Activated effector memory CD4-positive, alpha-beta T cell treated with anti-CD3 and anti-CD28 coated beads, Interleukin-2, amount 50 U/mL, for 16 hours (primary cell): ENCODE results near the gene SLC7A8.

Experiments
- DNase-seq: peaks from one replicate; pipeline ENCODE4 v3.0.0-alpha.2; 2020

The SLC7A8 gene

DNA sequence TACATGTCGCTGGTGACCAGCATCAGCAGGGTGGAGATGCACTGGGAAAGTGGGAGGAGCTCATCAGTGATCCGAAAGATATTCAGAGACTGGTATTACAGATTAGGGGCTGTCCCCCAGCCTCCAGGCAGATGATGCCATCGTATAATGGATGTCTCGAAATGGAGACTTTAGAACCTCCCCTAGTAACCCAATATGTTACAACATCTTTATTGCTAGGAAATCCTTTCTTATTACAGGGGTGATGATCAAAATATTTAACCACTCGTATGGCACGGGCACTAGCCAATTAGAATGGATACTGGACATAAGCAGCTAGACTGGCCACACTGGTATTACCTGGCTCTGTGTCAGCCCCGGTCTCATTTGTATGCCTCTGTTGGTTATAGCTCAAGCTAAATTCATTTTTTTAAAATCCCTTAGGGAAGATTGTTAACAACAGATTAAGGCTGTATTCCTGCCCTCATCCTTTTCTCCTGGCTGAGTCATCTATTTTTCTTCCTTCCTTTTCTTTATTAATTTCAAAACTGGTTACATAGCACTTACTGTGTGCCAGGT, 53.6 kb downstream of the SLC7A8 start:
- no peak for DNase-seq

DNA sequence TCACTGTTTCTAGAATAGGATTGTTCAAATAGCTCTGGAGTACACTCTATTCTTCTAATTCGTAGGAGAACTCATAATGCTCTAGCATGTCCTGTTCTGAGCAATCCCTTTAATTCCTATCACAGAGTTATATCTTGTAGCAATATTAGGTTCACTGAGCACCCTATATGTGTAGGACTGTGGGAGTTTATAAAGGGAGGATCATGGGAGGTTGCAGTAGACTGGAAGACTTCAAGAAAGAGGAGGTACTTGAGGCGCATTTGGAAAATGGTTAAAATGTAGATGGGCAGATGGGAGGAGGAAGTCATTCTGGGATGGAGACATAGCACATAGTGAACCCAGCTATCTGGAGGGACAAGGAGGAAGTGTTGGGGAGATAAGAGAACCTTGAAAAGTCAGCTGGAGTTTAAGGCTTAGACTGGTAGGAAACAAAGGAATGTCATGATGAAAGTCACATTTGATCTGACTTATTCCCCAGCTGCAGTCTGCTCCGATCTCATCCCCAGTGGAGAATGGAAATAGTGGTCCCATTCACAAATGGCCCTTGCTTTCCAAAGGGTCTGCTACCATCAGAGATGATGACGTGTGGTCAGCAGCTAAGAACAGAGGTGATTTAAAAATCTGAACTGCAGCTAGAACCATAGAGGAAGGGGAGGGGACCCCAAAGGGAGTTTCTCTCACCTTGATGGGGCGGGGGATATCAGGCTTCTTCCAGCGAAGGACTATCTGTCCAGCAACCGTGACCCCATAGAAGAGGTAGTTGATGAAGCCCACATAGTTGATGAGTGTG, 54.3 kb downstream of the SLC7A8 start:
- no peak for DNase-seq

DNA sequence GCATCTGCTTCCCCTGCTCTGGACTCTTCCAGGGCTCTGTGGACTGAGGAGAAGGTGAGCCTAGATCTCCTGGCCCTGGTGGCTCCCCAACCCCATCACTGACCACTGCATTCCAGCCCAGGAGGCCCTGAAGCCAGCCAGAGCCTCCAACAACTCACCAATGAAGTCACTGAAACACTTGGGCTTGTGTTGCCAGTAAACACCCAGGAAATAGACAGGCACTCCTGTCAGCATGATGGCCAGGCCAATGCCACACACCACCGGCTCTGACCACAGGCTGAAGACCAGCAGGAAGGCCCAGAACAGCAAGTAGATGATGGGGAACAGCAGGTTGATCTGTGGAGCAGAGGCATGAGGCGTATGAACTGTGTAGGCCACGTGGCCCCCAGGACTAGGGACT, 55.6 kb downstream of the SLC7A8 start:
- DNase-seq = no peak

DNA sequence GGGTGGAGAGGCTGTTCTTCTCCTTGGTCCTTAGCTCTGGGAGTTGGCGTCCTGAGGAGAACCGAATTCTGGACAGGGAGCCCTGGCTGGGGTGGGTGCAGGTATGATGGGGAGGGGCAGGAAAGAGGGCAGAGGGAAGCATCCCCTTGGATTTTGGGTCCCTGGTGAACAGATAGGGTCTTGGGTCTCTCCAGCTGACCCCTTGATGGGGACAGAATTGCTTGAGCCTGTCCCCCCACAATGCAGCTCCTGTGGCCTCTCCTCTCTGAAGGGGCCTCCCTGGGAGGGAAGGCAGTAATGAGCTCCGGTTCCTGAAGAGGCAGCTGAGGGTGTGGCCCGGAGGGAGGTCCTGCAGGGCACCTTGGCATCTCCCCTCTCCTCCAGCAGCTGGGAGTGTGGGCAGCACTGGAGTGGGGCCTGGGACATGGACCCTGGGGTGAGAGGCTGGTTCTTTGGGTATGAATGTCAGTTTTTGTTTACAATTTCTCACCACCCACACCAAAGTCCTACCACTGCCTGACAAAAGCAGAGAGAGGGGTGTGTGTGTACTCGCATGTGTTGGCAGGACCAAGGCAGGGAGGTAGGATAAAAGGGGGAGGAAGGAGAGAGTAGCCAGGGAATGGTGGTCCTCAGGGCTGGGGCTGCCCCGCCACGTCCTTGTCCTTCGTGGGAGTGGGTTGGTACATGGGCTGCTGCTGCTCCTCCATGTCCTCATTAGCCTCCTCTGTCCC, 56.7 kb downstream of the SLC7A8 start:
- no peak for DNase-seq

DNA sequence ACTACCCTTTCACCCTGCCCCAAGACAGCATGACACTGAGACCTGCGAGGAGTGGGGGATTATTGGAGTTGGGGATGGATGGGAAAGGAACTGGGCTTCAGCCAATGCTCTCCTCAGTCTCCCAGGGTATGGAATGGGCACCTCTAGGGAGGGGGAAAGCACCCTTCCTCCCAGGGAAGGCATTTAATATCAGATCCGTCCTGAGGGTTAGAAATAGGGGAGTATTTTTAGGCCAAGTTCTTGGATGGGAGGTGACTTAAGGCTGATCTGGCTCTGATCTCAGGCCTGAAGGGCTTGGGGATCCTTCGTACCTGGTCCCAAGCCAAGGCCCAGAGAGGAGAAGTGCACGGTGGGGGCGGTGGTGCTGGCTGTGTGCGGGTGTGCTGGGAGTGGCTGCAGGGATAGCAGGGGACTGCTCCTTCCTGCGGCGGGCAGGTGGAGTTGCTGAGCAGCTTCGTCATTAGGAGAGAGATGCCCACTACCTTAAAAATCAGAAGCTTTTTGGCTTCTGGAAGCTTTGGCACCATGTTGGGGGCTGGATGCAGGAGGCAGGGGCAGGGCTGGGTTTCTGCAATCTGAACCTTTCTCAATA, 57.4 kb downstream of the SLC7A8 start:
- no peak for DNase-seq

DNA sequence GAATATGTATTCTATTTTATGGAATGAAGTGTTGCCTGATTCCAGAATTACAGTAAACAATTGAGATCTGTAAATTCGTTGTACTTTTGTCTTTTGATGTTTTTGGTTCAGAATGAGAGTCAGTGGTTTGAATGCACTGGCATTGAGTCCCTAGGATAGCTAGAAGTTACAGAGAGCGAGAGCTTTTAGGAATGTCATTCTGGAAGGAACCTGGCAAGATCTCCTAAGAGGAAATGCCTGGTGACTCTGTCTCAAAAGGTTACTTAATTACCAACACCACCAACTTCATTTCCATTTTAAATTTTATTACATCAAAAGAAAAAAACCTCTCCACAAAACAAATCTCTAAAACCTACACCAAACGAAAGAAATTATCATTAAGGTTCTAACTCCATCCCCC, 58.4 kb downstream of the SLC7A8 start:
- DNase-seq = no peak

DNA sequence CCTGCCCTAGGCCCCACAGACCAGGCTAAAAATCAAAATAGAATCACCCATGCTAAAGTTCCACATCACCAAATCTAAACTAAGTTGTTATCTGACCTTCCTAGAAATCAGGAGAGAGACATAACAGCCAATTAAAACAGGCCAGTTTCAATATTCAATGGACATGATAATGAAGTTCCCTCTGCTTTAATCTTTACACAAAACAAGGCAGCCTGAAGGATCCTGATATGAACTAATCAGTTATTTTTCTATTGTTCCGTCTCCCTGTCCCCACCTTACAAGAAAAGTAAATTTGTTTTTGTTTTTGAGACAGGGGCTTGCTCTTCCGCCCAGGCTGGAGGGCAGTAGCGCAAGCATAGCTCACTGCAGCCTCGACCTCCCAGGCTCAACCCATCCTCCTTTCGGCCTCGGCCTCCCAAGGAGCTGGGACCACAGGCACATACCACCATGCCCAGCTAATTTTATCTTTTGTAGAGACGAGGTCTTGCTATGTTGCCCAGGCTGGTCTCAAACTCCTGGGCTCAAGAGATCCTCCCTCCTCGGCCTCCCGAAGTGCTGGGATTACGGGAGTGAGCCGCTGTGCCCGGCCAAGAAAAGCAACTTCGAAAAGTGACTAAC, 59.0 kb downstream of the SLC7A8 start:
- no peak for DNase-seq

DNA sequence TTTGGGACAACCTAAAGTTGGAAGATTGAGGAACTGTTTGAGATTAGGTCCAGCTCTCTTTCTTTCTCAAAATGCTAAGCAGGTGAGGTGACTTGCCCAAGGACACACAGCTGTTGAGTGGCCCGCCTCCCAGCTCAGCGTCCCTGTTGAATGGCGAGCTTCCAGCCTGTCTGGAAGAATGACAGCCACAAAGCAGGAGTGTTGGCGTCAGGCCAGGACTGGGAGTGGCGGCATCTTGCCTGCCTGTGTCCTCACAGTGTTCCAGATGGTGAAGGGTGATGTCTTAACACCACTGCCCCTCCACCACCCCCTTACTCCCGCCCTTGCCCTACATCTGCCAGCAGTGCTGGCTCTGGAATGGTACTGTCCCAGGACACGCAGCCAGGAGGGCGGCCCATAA, 60.0 kb downstream of the SLC7A8 start:
- no peak for DNase-seq

DNA sequence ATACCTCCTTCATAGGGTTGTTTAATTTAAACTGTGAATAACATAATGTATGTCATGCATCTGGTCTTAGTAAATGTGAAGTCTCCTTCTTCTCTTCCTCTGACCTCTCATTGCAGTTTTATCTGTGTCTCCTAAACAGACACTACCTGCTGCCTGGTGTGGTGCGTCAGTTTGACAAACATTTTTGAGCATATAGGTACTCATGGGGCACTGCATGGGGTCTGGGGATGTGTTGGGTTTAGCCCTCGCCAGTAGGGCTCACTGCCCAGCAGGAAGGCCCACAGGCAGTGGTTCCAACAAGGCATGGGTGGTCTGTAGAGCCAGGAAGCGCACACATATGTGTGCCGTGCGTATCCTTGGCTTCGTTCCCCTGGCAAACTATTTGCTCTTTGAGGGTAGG, 61.4 kb downstream of the SLC7A8 start:
- no peak for DNase-seq

DNA sequence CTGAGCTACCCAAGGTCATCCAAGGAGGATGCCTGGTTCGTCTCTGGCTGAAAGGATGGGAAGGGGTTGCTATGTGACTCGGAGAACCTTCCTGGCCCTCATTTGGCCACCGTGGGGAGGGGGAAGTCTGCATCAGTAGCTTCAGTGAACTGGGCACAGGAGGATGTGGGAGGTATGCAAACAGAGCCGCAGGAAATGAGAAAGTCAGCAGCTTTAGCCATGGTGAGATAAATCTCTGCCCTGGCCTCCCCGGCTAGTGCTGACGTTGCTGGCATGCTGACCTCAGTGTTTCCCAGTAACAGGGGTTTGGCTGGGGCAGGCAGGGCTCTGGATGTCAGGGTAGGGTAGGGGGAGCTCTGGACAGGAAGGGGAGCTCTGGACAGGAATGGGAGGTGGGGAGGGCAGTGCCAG, 62.1 kb downstream of the SLC7A8 start:
- no peak for DNase-seq

DNA sequence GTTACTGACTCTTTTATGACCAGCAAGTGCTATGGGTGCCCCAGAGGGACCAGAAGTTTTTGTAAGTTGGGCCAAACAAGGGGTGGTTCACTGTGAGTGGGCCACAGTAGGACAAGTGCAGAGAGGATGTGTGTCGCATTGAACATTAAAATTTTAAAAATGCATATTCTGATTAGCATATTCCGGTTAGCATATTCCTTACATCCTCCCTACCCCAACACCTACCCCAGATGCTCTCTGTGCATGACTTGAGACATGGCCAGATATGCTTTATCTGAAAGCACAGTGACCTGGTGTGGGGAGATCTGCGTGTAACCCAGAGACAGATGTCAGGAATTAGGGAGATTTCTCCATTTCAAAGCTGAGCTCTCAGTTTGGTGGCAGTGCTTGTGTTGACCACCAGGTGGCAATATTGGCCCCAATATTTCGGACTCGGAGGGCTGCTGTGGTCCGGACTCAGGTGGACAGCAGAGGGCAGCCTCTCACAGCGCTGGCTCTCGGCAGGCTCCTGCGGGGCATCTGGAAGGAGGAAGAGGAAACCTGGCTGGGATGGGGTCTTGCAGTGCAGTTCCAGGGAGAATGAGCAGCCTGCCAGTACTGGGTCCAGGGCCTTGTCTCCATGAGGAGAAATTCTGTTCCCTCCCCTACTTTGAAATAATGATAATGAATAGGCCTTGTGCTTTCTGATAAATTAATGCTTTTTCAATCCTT, 62.8 kb downstream of the SLC7A8 start:
- DNase-seq = peak; percentile 92

DNA sequence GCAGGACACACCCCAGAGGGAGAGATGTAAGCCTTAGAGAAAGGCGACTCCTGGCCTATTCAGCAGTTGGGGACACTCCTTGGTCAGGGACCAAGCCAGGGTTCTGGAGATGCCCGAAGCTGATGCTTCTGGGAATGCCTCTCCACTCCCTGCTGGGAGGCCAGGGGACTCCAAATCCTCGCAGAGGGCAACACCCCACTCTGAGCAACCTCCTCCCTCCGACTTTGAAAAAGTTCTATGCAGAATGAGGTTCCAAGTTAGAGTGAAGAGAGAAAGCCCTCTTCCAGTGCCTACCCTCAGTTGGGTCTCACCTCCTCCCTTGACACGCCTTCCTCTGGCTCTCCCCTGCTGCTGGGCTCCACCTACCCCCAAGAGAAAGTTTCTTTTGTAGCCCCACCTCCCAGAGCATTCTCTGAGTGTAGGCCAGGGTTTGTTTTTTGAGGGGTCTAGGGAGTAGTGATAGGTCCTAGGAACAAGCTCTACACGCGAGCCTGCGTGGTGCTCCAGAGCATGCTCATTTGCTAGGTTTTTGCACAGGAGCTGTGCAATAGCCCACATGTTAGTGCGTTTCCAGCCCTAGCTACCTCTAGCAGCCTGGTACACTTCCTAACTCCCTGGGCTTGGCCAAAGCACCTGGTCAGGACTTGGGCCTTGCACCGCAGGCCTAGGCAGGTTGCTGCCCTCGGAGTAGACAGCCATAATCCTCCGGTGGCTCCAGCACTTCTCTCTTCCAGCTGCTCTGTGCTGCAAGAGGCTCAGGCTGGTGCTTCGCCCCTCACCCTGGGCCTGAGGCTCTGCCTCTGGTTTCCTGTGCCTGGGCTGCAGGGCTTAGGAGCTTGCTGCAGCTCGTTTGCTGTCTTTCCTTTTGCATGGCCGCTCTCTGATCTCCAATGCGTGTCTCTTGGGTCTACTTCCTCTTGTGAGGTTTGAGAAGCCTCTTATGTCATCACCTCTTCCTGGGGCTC, 63.8 kb downstream of the SLC7A8 start:
- DNase-seq = peak; percentile 67

DNA sequence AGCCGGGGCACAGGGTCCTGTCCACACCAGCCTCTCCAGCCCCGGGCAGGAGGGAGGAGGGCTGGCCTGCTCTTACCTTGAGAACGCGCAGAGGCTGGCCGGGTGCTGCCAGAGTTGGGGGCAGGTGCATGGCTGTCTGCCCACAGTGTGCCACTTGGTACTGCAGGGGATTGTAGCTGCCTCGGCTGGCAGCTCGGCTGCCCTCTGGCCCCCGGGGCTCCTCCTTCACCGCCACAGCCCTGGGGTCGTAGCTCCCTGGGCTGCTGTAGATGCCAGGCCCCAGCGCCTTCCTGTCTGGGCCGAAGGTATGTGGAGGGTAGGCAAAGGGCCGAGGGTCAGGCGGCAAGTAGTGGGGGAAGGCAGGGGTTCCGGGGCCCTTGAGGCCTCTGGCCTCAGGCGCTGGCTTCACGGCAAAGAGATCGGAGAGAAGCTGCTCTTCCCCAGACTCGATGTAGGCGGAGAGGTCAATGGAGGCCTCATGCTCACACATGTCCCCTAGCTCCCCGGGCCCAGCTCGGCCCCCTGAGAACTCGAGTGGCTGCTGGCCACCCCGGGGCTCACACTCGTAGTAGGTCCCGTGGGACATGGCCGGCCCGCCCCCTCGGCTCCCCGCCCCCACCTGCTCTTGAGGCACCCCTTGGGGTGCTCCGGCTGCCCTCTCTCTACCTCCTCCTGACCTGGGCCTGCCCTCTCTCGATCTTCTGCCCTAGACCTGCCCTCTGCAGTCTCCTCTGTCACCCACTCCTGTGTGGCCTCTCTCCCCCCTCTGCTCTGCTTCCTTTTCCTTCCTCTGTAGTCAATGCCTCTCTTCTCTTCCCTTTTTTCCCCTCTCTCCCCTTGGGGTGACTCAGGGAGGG, 64.7 kb downstream of the SLC7A8 start, which contains the start of gene CEBPE:
CEBPE (minus strand) TSS at position 750 of the 857 bp plus-strand sequence; CDS start at position 586, 164 bp downstream.
- no peak for DNase-seq

DNA sequence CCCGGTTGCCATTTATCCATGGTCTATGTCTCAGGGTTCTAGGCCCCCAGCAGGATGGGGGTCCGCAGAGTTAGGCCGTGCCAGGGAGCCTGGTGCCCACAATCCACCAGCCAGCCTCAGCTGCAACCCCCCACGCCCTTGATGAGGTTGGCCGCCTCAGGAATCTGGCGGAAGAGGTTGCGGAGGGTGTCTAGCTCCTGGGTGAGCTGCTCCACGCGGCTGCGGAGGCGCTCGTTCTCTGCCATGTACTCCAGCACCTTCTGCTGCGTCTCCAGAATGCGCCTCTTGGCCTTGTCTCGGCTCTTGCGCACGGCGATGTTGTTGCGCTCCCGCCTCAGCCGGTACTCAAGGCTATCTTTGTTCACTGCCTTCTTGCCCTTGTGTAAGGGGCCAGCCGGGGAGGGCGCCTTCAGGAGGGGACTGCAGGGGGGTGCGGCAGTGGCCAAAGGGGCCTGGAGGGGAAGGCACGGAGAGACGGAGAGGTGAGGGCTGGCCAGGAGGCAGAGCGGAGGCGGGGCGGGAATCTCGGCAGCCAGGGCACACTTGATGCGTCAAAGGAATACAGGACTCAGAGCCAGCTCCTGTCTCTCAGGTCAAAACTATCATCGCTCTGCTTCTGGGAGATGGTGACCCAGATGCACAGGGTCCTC, 66.0 kb downstream of the SLC7A8 start:
- DNase-seq = no peak

DNA sequence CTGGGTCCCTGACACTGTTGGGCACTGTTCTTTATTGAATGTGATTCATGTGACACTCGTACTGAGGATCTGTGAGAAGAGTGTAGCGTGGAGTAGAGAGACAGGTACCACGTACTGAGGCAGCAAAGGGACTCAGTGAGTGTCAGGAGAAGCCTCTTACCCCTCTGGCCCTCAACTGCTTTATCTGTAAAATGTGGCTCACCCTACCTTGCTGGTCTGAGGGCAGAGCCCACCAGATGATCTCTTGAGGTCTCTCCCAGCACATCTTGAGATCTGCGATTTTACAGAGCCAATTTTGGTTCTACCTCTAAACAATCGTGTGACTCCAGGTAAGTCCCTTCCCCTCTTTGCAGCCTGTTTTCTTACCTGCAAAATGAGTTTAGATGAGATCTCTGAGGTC, 67.5 kb downstream of the SLC7A8 start:
- no peak for DNase-seq

DNA sequence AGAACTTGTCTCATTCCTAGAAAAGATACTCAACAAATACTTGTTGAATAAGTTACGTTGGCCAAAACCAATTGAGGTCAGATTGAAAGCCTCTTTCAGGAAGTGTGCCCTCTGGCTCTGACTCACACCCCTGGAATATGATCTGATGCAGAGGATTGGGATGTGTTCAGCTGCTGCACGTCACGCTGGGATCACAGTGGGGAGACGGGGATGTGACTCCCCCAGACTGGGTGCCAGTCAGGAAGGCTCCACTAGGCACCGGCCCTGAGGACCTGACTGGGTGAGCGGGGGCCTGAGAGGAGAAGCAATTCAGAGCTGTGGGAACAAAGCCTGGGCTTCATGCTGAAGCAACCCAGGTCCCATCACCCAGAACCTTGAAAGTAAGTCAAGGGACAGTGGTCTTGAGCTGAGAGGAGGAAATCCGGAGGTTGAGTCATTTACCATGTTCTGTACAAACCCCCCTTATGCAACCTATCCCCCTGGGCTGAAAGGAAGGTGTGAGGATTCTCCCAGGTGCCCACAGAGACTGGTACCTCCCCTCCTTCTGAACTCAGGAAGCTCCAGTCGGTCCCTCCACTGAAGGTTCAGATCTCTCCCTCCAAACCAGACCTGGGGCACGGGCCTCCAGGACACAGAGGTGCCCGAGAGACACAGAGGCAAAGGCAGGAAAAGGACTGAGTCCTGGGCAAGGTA, 68.3 kb downstream of the SLC7A8 start:
- peak; percentile 48 for DNase-seq

DNA sequence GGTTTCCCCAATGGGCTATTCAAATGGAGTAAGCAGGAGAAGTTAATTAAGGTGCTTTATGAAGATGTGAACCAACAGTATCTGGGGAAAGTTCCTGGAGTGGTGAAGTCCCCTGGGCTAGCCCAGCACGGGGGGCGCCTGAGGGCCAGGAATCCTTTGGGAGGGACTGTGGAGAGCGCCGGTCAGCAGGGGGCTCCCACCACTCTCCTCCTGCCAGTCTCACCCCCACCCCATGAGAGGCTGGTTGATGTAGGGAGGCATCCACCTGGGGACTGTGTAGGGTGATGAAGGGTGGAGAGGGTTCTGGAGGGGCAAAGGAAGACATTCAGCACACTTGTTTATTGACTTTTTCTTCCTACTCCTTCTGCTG, 68.8 kb downstream of the SLC7A8 start:
- peak; percentile 36 for DNase-seq

DNA sequence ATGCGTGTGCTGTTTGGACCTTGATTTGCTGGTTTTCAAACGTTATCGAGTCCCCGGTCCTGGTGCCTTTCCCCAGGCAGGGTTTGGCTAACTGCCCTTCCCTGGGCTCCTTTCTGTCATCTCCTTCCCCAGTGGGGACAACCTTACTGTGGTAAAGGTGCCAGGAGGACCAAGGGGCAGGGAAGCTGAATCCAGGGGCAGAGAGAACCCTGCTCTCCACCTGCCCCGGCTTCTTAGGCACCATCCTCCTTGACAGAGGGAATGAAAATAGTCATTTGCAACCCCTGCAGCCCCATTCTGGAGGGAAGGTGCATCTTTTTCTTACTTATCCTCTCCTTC, 69.4 kb downstream of the SLC7A8 start:
- peak; percentile 38 for DNase-seq

DNA sequence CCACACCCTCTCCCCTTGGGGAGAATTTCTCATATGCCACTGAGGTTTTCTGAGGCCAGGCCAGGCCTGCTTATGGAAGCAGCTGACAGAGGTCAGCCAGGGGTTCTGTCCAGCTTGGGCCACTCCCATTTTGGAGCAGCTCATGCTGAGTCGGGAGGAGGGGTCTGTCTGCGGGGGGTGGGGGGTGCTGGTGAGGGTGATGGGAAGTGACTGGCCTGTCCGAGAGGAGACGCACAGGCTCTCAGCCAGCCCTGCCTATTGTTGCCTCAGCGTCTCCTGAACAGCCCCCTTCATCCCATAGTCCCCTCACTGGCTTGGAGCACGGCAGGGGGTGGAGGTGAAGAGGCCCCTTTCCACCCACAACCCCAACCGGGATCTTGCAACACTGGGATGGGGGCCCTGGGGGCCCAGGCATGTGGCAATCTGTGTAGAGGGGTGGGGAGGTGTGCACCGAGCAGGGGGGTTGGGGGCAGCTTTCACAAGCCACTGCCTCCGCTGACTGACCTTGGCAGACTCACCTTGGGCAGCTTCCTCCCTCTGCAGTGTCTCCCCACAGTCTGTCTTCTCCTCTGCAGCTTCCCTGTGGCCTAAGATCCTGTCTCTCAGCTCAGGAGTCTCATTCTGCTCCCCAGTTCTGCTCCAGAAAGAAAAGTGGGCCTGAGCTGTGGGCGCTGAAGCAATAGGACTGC, 69.9 kb downstream of the SLC7A8 start:
- peak; percentile 50 for DNase-seq
